Measurements from ENCODE around the gene SERGEF. TPM values are rescaled to one million over a fixed set of nuclear protein-coding genes. Genes with fewer than 3 reads are reported as not detected.

SERGEF gene
- total and polyA plus RNA-seq, 2 of the 4 experiments (the other 2 are of a cell fraction), result 12.2 to 18.1 TPM

- H2BK20ac ChIP-seq (ENCODE audit: low read depth, low read length), result no peak overlapping the region
- dilution Hi-C loops (cut with HindIII; ENCODE audit: low sequenced_read_pairs, unreplicated experiment) (no loop called here), intact Hi-C loops (cut with micrococcal nuclease) (no loop called here), in situ Hi-C loops (cut with MboI; ENCODE audit: low sequenced_read_pairs) (no loop called here)
- no peak overlapping the region for H4K8ac ChIP-seq (ENCODE audit: low read depth in 2 of 2, low read length in 2 of 2)
- POLR2A ChIA-PET (ENCODE audit: unreplicated experiment), result no interaction called here
- H3K4me1 ChIP-seq (ENCODE audit: control insufficient read depth, insufficient read depth, low read length), result no peaks in the 10 kb centered on the region
- H4K5ac ChIP-seq (ENCODE audit: low read depth, low read length), result no peak overlapping the region
- WGBS, 2 experiments (ENCODE audit: extremely low coverage in 2 of 2, insufficient read length in 1 of 2), result 100% methylated on average over 1 of the region's 5 CpGs; no CpG with 5 or more reads in 1 of the 2 experiments
- H4K91ac ChIP-seq (ENCODE audit: insufficient read depth, low read depth, low read length), result no peak overlapping the region
- no peaks in the 10 kb centered on the region for H4K20me1 ChIP-seq (ENCODE audit: insufficient read depth, low read length)
- H3K27me3 ChIP-seq (ENCODE audit: control insufficient read depth, insufficient read depth, low read length), result peaks cover 6% of the 10 kb centered on the region; the same call in 1 of the 2 replicates
- no peak overlapping the region for H3K14ac ChIP-seq (replicated peaks; ENCODE audit: low read depth, low read length)
- no peaks in the 10 kb centered on the region for H3K9me1 ChIP-seq (ENCODE audit: insufficient read depth, low read length)
- no peak overlapping the region for H3K18ac ChIP-seq (ENCODE audit: low read depth, low read length)
- DNase-seq, result no peak
- H3K4me3 ChIP-seq (ENCODE audit: insufficient read depth, low read depth, low read length), result no peak overlapping the region
- no TSS peak for BruUV-seq (replicated peaks)
- no peak overlapping the region for H3K56ac ChIP-seq (ENCODE audit: extremely low read depth, insufficient read depth, low read length)
- H2BK15ac ChIP-seq (ENCODE audit: low read depth, low read length), result no peak overlapping the region
- no peak overlapping the region for H3K4me2 ChIP-seq (ENCODE audit: low read depth, low read length)
- no peaks in the 10 kb centered on the region for H3K36me3 ChIP-seq (ENCODE audit: control insufficient read depth, insufficient read depth, low read length)
- no peak overlapping the region for H3K9ac ChIP-seq (ENCODE audit: low read depth, low read length)
- no peak overlapping the region for H2AK5ac ChIP-seq (ENCODE audit: low read depth, low read length)
- H3K27ac ChIP-seq (ENCODE audit: insufficient read depth, low read length), result no peak overlapping the region
- H2AFZ ChIP-seq (replicated peaks; ENCODE audit: low read length, poor library complexity), result no peak overlapping the region
- H2BK120ac ChIP-seq (ENCODE audit: low read depth, low read length), result no peak overlapping the region
- no peak overlapping the region for H2BK5ac ChIP-seq (ENCODE audit: low read depth, low read length, poor library complexity, severe bottlenecking)
- no peak for ATAC-seq (ENCODE audit: low read depth)
- H3K23ac ChIP-seq (ENCODE audit: low read depth, low read length), result no peak overlapping the region
- no peaks in the 10 kb centered on the region for H3K9me3 ChIP-seq (ENCODE audit: control insufficient read depth, insufficient read depth, low read length)
- H3K4ac ChIP-seq (ENCODE audit: low read depth, low read length), result no peak overlapping the region
- TF ChIP-seq CTCF (conservative IDR thresholded peaks at IDR 0.05; ENCODE audit: low read depth, low read length) (no peak), NFE2L2 (IDR thresholded peaks at IDR 0.05; ENCODE audit: low read depth, low read length) (no peak), CHD1 (IDR thresholded peaks at IDR 0.05; ENCODE audit: low read depth, low read length) (no peak), BHLHE40 (IDR thresholded peaks at IDR 0.05; ENCODE audit: low read depth, low read length) (no peak), MAFK (IDR thresholded peaks at IDR 0.05; ENCODE audit: low read depth, low read length) (no peak), RCOR1 (IDR thresholded peaks at IDR 0.05; ENCODE audit: insufficient replicate concordance, low read length) (no peak), RFX5 (IDR thresholded peaks at IDR 0.05; ENCODE audit: low read depth, low read length) (no peak), SMC3 (IDR thresholded peaks at IDR 0.05; ENCODE audit: low read depth, low read length) (no peak), USF2 (IDR thresholded peaks at IDR 0.05; ENCODE audit: low read depth, low read length) (no peak), RAD21 (IDR thresholded peaks at IDR 0.05; ENCODE audit: low read length) (no peak), MAZ (IDR thresholded peaks at IDR 0.05; ENCODE audit: borderline replicate concordance, low read depth, low read length) (no peak), FOS (IDR thresholded peaks at IDR 0.05; ENCODE audit: low read depth, low read length) (no peak), POLR2A (IDR thresholded peaks at IDR 0.05; ENCODE audit: low read depth, low read length) (no peak)
- TF ChIP-seq, protein P1, sequence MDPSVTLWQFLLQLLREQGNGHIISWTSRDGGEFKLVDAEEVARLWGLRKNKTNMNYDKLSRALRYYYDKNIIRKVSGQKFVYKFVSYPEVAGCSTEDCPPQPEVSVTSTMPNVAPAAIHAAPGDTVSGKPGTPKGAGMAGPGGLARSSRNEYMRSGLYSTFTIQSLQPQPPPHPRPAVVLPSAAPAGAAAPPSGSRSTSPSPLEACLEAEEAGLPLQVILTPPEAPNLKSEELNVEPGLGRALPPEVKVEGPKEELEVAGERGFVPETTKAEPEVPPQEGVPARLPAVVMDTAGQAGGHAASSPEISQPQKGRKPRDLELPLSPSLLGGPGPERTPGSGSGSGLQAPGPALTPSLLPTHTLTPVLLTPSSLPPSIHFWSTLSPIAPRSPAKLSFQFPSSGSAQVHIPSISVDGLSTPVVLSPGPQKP (IDR thresholded peaks at IDR 0.05; ENCODE audit: borderline replicate concordance, low read depth, low read length), result no peak
- no peaks in the 10 kb centered on the region for H3K79me1 ChIP-seq (ENCODE audit: low read depth in 1 of 2, low read length in 2 of 2)
- no peak overlapping the region for H2AK9ac ChIP-seq (replicated peaks; ENCODE audit: low read depth, low read length, poor library complexity)
- CTCF ChIA-PET, result interaction anchor here (1.1 kb wide), 1 partner anchor 36 kb away, joined by 3 read pairs; no protein-coding TSS in a partner anchor
Measured at GRCh38 chr11:17766590-17766989, 246.3 kb downstream of the SERGEF start.

Measured in IMR-90 (cell line).